GM23248 (cell line): Measurements from ENCODE around the gene TBC1D22A. TPM values are rescaled to one million over a fixed set of nuclear protein-coding genes. Genes with fewer than 3 reads are reported as not detected.
"Not testable (repeated sequence)": the region's sequence is repeated elsewhere in the genome, so short reads cannot be mapped to it uniquely, and the experiment has no call there.

Experiments
- DNase-seq: peaks from one replicate; pipeline ENCODE4 v3.0.0-alpha.2; 2015
- H2AFZ ChIP-seq: fragments of 200-600 bp; sonication (generic); 2 replicates; pipeline ENCODE4 v1.6.1; 2016; ENCODE audit warnings: antibody characterized with exemption
- H3F3A ChIP-seq: fragments of 200-600 bp; sonication (generic); 2 replicates; pipeline ENCODE4 v1.6.1; 2016; ENCODE audit warnings: mild to moderate bottlenecking, antibody characterized with exemption, mixed run types; ENCODE audit not compliant: insufficient read depth
- H3K27ac ChIP-seq: fragments of 200-600 bp; sonication (generic); 2 replicates; pipeline ENCODE4 v1.5.1; 2016; ENCODE audit warnings: mild to moderate bottlenecking
- H3K27me3 ChIP-seq: fragments of 200-600 bp; sonication (generic); replicated peaks from 2 replicates; pipeline ENCODE4 v1.6.1; 2016; ENCODE audit warnings: mild to moderate bottlenecking; ENCODE audit not compliant: insufficient read depth
- H3K36me3 ChIP-seq: fragments of 200-600 bp; sonication (generic); 2 replicates; pipeline ENCODE4 v1.6.1; 2016; ENCODE audit warnings: low read depth, mild to moderate bottlenecking
- H3K4me1 ChIP-seq: fragments of 200-600 bp; sonication (generic); 2 replicates; pipeline ENCODE4 v1.6.1; 2016; ENCODE audit warnings: mild to moderate bottlenecking; ENCODE audit not compliant: insufficient read depth
- H3K4me2 ChIP-seq: fragments of 200-600 bp; sonication (generic); one replicate; pipeline ENCODE4 v1.6.1; 2016; ENCODE audit warnings: mild to moderate bottlenecking; ENCODE audit not compliant: unreplicated experiment
- H3K4me3 ChIP-seq: fragments of 200-600 bp; sonication (generic); 2 replicates; pipeline ENCODE4 v1.5.1; 2016; ENCODE audit warnings: mild to moderate bottlenecking
- H3K79me2 ChIP-seq: fragments of 200-600 bp; sonication (generic); 2 replicates; pipeline ENCODE4 v1.6.1; 2016; ENCODE audit warnings: mild to moderate bottlenecking; ENCODE audit not compliant: insufficient read depth
- H3K9ac ChIP-seq: fragments of 200-600 bp; sonication (generic); 2 replicates; pipeline ENCODE4 v1.6.1; 2016; ENCODE audit warnings: mild to moderate bottlenecking
- H3K9me2 ChIP-seq: fragments of 200-600 bp; sonication (generic); 2 replicates; pipeline ENCODE4 v1.6.1; 2016; ENCODE audit warnings: mixed run types, mild to moderate bottlenecking, moderate library complexity; ENCODE audit not compliant: insufficient read depth
- H3K9me3 ChIP-seq: fragments of 200-600 bp; sonication (generic); one replicate; pipeline ENCODE4 v1.6.1; 2017; ENCODE audit warnings: low read depth
- H4K20me1 ChIP-seq: fragments of 200-600 bp; sonication (generic); 2 replicates; pipeline ENCODE4 v1.6.0; 2016; ENCODE audit not compliant: insufficient read depth
- EZH2 ChIP-seq: fragments of 200-600 bp; sonication (generic); IDR thresholded peaks from 2 replicates; pipeline ENCODE4 v1.6.1; 2018; ENCODE audit warnings: antibody characterized with exemption, mild to moderate bottlenecking; ENCODE audit not compliant: insufficient read depth, poor library complexity, severe bottlenecking
- EZH2phosphoT487 ChIP-seq: fragments of 200-600 bp; sonication (generic); IDR thresholded peaks from 2 replicates; pipeline ENCODE4 v1.6.1; 2018; ENCODE audit warnings: antibody characterized with exemption, moderate library complexity, mild to moderate bottlenecking, low read depth; ENCODE audit not compliant: insufficient read depth
- WGBS, 2 experiments: methylation state at CpG; one replicate each; pipeline ENCODE4 v1.1.6; 2015 to 2017; ENCODE audit warnings: low lambda C conversion rate in 2 of 2, low coverage in 1 of 2; ENCODE audit errors: missing lambda C conversion rate in 2 of 2; 5-methylcytosine and 5-hydroxymethylcytosine counted together
- in situ Hi-C: fragments of 300-500 bp; cut with MboI; formaldehyde crosslinking; loops from 2 replicates; pipeline ENCODE4 v1.15.0; 2020
- polyA plus RNA-seq: library from polyadenylated mRNA; unstranded; fragments of >200 nt; fragmentation: Nextera tagmentation; extraction: Ambion mirVana; gene quantifications from 2 replicates; pipeline ENCODE4 v1.2.1, GENCODE V29; 2016
- total RNA-seq: library from RNA; depleted of rRNA; stranded (reverse); fragments of >200 nt; shearing (Covaris generic); gene quantifications from 2 replicates; pipeline ENCODE4 v1.2.3, GENCODE V29; 2014

The TBC1D22A gene
- total and polyA plus RNA-seq, 2 experiments from 2014 or later = 12.3 to 16.9 TPM

GRCh38 chr22:46732041-46732379, 30.4 kb upstream of the TBC1D22A start:
- H3K9me2 ChIP-seq = no peaks in the 10 kb centered on the region
- no peaks in the 10 kb centered on the region for H3K27me3 ChIP-seq
- peaks cover 98% of the 10 kb centered on the region for H3K79me2 ChIP-seq
- no peak overlapping the region for H3K4me3 ChIP-seq
- no peak overlapping the region for H3K4me2 ChIP-seq
- in situ Hi-C loops = no loop called here
- H3K9me3 ChIP-seq = no peaks in the 10 kb centered on the region
- H2AFZ ChIP-seq = no peak overlapping the region
- TF ChIP-seq EZH2phosphoT487 = no peak
- TF ChIP-seq EZH2 = no peak
- no peak overlapping the region for H3K9ac ChIP-seq
- H4K20me1 ChIP-seq = no peaks in the 10 kb centered on the region
- H3K27ac ChIP-seq = no peak overlapping the region
- H3K4me1 ChIP-seq = peaks cover 13% of the 10 kb centered on the region
- no peaks in the 10 kb centered on the region for H3F3A ChIP-seq
- no peak for DNase-seq
- H3K36me3 ChIP-seq = no peaks in the 10 kb centered on the region
- 91 to 92% methylated on average over 14 of the region's 14 CpGs for WGBS, 2 experiments

- no peaks in the 10 kb centered on the region for H3K9me2 ChIP-seq
- H3K4me2 ChIP-seq = no peak overlapping the region
- H3K36me3 ChIP-seq = no peaks in the 10 kb centered on the region
- H3K4me1 ChIP-seq = peaks cover 15% of the 10 kb centered on the region
- H2AFZ ChIP-seq = no peak overlapping the region
- no peaks in the 10 kb centered on the region for H3K9me3 ChIP-seq
- peaks cover 98% of the 10 kb centered on the region for H3K79me2 ChIP-seq
- H3K4me3 ChIP-seq = no peak overlapping the region
- TF ChIP-seq EZH2phosphoT487 (no peak), EZH2 (no peak)
- no peaks in the 10 kb centered on the region for H4K20me1 ChIP-seq
- H3F3A ChIP-seq = no peaks in the 10 kb centered on the region
- DNase-seq = no peak
- H3K27ac ChIP-seq = no peak overlapping the region
- H3K9ac ChIP-seq = no peak overlapping the region
- no peaks in the 10 kb centered on the region for H3K27me3 ChIP-seq
- in situ Hi-C loops = no loop called here
- 84 to 87% methylated on average over 7 of the region's 7 CpGs for WGBS, 2 experiments
Observed at GRCh38 chr22:46732513-46732912, 29.9 kb upstream of the TBC1D22A start.

- H4K20me1 ChIP-seq, H3K4me2 ChIP-seq, H3K9me3 ChIP-seq, H2AFZ ChIP-seq, H3K4me3 ChIP-seq, H3K27ac ChIP-seq, in situ Hi-C loops, H3K36me3 ChIP-seq, DNase-seq, H3F3A ChIP-seq, H3K9ac ChIP-seq, H3K9me2 ChIP-seq, H3K27me3 ChIP-seq: not testable (repeated sequence)
- 75 to 80% methylated on average over 12 of the region's 12 CpGs for WGBS, 2 experiments
- Histone ChIP-seq H3K79me2 (peaks cover 89% of the 10 kb centered on the region), H3K4me1 (peaks cover 18% of the 10 kb centered on the region)
Observed at GRCh38 chr22:46734213-46734722, 28.2 kb upstream of the TBC1D22A start.

GRCh38 chr22:46734830-46735453, 27.5 kb upstream of the TBC1D22A start:
- H3K4me2 ChIP-seq = no peak overlapping the region
- H3K4me1 ChIP-seq = peaks cover 22% of the 10 kb centered on the region
- no peak overlapping the region for H3K27ac ChIP-seq
- no peak overlapping the region for H3K4me3 ChIP-seq
- no peaks in the 10 kb centered on the region for H3K9me2 ChIP-seq
- no peak for DNase-seq
- H3K79me2 ChIP-seq = peaks cover 82% of the 10 kb centered on the region
- no peaks in the 10 kb centered on the region for H3K27me3 ChIP-seq
- no peak for TF ChIP-seq EZH2phosphoT487
- no peak for TF ChIP-seq EZH2
- H3K36me3 ChIP-seq = no peaks in the 10 kb centered on the region
- H3K9ac ChIP-seq = no peak overlapping the region
- in situ Hi-C loops = no loop called here
- no peaks in the 10 kb centered on the region for H3F3A ChIP-seq
- no peak overlapping the region for H2AFZ ChIP-seq
- no peaks in the 10 kb centered on the region for H4K20me1 ChIP-seq
- H3K9me3 ChIP-seq = no peaks in the 10 kb centered on the region
- WGBS, 2 experiments = 76 to 84% methylated on average over 12 of the region's 12 CpGs
